Subcutaneous adipose tissue (tissue), 4 donors: Measurements from ENCODE around the gene NHERF2. TPM values are rescaled to one million over a fixed set of nuclear protein-coding genes. Genes with fewer than 3 reads are reported as not detected.

Experiments used
- total RNA-seq, 4 donors: library from RNA; depleted of rRNA; stranded (reverse); fragments of >200 nt; gene quantifications; one replicate each; pipeline ENCODE4 v1.1.0, GENCODE V29; 2016
- TF ChIP-seq, protein P1 (sequence below): fragments of 450-650 bp; IDR thresholded peaks from one replicate; pipeline ENCODE4 v1.5.1; 2016; ENCODE audit warnings: low read depth, mild to moderate bottlenecking, control low read depth, antibody characterized with exemption, moderate library complexity

NHERF2 gene
- total RNA-seq, 4 donors from 2014 or later, result 15.1 to 140 (median 48.9) TPM

DNA sequence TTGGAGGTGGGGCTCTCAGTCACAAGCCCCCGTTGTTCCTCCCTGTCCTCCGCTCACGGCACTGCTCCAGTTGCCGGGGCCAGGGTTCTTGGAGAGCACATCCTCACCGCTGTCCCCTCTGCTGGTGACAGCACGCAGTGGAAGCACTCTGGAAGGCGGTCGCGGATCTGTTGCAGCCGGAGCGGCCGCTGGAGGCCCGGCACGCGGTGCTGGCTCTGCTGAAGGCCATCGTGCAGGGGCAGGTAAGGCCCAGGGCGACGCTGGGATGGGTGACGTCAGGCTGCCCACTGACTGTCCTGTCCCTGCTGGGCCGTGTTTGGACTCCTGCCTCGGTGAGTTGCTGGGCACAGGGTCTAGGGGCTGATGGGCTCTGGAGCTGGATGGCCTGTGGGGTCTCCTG lies 26.5 kb downstream of the NHERF2 start:
- TF ChIP-seq, protein P1, sequence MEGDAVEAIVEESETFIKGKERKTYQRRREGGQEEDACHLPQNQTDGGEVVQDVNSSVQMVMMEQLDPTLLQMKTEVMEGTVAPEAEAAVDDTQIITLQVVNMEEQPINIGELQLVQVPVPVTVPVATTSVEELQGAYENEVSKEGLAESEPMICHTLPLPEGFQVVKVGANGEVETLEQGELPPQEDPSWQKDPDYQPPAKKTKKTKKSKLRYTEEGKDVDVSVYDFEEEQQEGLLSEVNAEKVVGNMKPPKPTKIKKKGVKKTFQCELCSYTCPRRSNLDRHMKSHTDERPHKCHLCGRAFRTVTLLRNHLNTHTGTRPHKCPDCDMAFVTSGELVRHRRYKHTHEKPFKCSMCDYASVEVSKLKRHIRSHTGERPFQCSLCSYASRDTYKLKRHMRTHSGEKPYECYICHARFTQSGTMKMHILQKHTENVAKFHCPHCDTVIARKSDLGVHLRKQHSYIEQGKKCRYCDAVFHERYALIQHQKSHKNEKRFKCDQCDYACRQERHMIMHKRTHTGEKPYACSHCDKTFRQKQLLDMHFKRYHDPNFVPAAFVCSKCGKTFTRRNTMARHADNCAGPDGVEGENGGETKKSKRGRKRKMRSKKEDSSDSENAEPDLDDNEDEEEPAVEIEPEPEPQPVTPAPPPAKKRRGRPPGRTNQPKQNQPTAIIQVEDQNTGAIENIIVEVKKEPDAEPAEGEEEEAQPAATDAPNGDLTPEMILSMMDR, result no peak

DNA sequence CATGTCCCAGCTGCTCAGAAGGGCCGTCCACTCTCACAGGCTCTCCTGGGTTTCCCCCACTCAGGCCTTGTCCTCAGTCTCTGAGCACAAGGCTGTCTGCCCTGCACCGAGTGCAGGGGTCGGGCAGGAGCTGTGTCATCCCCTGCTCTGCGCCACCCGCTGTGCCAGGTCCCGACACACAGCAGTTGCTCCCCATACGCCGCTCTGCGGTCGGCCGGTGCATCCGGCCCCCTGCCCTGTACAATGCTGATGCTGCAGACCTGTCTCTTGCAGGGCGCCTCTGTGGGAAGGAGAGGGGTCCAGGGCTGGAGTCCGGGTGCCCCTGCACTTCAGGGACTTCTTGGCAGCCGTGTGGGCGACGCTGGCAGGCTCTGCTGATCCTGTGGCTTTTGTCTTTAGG lies 27.2 kb downstream of the NHERF2 start:
- TF ChIP-seq, protein P1, result no peak

DNA sequence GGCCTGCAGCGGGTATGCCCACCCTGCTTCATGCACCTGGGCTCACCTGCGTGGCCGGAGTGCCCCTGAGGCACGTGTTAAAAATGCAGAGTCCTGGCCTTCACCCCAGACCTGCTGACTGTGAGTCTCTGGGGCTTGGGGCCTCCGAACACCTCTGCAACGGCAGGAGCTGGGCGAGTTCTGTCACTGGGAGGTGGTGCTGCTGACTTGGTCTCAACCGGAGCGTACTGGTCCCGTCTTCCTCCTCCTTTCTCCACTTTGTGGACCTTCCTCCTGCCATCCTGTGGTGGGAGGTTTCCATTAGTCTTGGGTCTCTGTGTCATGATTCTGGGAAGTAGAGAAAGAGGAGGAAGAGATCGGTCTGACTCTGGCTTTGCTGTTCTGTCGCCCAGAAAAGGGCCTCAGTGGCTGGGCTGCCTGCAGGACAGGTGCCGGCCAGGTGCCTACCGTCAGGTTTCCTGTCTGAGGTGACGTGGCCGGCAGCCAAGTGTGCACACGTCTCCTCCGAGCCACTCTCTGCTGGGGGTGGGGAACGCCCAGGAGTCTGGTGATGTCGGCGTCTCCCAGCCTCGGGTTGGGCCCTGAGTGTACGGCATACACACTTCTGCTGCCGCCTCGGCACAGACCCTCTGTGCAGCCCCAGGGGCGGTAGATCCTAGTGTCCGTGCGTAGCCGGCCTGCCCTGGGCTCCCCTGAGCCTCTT lies 28.0 kb downstream of the NHERF2 start:
- TF ChIP-seq, protein P1, result no peak

DNA sequence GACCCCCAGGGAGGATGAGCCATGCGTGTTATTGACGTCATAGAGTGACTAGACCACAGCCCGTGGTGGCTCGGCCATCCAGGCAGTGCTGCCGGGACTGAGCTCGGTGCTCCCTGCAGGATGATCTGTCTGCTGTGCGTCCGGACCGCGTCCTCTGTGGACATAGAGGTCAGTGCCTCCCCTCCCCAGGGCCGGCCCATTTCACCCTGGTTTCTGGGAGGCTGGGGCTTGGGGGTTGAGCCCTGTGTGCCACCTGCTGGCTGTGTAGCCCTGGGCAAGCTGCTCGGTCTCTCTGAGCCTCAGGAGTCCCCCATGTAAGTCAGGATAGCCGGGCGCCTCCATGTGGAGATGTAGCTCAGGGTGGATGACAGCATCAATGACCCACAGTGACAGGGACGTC lies 29.4 kb downstream of the NHERF2 start:
- TF ChIP-seq, protein P1, result no peak

DNA sequence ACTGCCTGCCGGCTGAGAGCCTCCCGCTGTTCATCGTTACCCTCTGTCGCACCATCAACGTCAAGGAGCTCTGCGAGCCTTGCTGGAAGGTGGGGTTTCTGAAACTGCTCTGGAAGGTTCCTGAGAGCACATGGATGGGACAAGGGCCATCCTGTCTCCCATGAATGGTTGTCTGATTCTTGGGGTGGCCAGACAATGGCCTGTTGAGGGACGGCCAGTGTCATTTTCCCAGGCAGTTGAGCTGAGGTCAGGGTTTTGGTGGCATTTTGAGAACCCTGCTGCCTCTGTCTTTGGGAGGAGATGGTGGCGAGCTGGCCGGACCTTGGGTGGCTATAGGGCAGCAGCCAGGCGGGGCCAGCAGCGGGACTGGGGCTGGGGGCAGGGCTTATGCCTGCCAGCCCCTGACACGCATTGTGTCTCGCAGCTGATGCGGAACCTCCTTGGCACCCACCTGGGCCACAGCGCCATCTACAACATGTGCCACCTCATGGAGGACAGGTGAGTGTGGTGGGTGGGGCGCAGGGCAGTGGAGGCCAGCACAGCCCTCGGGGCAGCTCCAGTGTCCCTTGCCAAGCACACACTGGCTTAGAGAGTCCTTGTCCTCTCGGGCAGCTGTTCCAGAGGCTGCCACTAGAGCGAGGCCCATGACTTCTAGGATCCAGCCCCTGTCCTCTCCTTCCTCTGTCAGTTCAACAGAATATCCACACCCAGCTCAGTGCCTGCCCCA lies 30.1 kb downstream of the NHERF2 start:
- TF ChIP-seq, protein P1, result no peak

DNA sequence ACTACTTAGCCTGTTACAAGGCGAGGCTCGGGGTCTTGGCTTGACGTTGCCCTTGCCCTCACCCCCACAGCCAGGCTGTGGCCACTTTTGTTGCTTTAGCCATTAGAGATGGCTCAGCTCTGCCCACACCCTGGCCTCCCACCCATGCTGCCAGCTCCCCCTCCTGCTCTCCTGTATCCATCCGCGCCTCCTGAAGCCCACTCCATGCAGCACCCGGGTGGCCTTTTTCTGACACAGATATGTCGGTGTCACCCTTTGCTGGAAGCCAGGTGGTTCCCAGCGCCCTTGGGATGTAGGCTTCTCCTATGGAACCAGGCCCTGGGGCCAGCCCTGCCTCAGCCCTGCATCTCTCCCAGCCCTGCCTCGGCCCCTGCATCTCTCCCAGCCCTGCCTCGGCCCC lies 30.7 kb downstream of the NHERF2 start:
- TF ChIP-seq, protein P1, result no peak

DNA sequence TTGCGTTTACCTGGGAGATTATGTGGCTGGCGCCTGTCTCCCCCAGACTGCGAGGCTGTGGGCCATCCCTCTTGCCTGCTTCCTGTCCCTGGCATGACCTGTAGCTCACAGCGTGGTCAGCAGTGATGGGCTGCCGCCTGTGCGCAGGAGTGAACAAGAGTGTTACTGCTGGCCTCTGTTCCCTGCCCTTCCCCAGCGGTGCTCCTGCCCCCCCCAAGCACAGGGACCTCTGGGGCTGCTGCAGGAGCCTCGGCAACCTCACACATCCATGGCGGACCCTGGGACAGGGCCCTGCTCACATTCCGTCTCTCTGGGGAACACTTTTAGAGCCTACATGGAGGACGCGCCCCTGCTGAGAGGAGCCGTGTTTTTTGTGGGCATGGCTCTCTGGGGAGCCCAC lies 31.7 kb downstream of the NHERF2 start:
- TF ChIP-seq, protein P1, result no peak
